Panc1 (cell line): ENCODE measurements around the gene CFAP57.

Source experiments
- POLR2AphosphoS5 ChIP-seq: IDR thresholded peaks from 2 replicates; pipeline ENCODE4 v1.6.1; 2012; ENCODE audit warnings: mild to moderate bottlenecking, low read depth, low read length, moderate library complexity
- REST ChIP-seq, 2 experiments: IDR thresholded peaks; 2 replicates each; pipeline ENCODE4 v1.6.1; 2011 to 2012; ENCODE audit warnings: low read depth in 2 of 2, control low read depth in 1 of 2, low read length in 1 of 2, mild to moderate bottlenecking in 1 of 2, moderate library complexity in 1 of 2; ENCODE audit not compliant: insufficient read depth in 1 of 2
- SIN3A ChIP-seq: IDR thresholded peaks from 2 replicates; pipeline ENCODE4 v1.6.1; 2012; ENCODE audit warnings: low read depth, mild to moderate bottlenecking, low read length, moderate library complexity, borderline replicate concordance; ENCODE audit not compliant: insufficient read depth
- TCF7L2 ChIP-seq: IDR thresholded peaks from 2 replicates; pipeline ENCODE4 v1.6.1; 2011; ENCODE audit warnings: mild to moderate bottlenecking, low read depth, low read length, inconsistent platforms
- TF ChIP-seq, protein P1 (sequence below): fragments of 450-650 bp; IDR thresholded peaks from 2 replicates; pipeline ENCODE4 v1.5.1; 2017; ENCODE audit warnings: mild to moderate bottlenecking

DNA sequence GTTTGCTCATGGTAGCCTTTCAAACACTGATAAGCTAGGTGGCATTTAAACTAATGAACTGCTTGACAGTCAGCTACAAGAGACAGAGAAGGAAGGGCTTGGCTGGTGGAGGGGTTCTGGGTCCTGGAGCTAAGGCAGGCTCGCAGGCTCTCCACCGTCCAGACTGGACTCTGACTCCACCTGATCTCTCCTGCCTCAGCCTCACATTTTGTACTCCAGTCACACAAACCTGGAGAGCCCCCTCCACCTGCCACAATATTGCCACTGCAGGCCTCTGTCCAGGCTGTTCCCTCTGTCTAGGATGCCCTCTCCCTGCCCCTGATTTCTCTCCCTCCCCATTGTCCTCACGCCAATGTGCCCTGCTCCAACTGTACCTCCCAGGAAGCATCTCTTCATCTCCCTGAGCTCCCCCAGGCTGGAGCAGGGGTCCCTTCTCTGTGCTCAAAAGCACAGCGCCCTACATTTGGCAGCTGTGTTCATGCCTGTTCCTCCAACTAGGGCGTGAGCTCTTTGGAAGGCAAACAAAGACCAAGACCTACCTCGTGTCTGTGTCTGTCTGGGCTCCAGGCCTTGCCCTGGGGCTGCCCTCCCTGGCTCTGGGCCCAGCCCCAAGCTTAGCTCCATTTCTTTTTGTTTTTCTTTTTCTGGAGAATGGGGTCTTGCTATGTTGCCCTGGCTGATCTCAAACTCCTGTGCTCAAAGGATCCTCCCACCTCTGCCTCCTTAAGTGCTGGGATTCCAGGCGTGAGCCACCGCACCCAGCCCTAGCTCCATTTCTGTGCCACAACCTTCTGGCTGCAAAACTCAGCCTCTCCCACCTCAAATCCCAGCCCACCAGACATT lies 131.6 kb downstream of the CFAP57 start:
- TF ChIP-seq, protein P1, sequence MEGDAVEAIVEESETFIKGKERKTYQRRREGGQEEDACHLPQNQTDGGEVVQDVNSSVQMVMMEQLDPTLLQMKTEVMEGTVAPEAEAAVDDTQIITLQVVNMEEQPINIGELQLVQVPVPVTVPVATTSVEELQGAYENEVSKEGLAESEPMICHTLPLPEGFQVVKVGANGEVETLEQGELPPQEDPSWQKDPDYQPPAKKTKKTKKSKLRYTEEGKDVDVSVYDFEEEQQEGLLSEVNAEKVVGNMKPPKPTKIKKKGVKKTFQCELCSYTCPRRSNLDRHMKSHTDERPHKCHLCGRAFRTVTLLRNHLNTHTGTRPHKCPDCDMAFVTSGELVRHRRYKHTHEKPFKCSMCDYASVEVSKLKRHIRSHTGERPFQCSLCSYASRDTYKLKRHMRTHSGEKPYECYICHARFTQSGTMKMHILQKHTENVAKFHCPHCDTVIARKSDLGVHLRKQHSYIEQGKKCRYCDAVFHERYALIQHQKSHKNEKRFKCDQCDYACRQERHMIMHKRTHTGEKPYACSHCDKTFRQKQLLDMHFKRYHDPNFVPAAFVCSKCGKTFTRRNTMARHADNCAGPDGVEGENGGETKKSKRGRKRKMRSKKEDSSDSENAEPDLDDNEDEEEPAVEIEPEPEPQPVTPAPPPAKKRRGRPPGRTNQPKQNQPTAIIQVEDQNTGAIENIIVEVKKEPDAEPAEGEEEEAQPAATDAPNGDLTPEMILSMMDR, result no peak
- TF ChIP-seq POLR2AphosphoS5, result no peak
- TF ChIP-seq REST (IDR thresholded peaks at IDR 0.05; ENCODE audit: insufficient read depth in 1 of 2, low read depth in 2 of 2, low read length in 1 of 2), result no peak
- TF ChIP-seq SIN3A, result no peak
- TF ChIP-seq TCF7L2, result no peak
